H1 (cell line): ENCODE results near the gene CEACAM8. TPM values are rescaled to one million over a fixed set of nuclear protein-coding genes. Genes with fewer than 3 reads are reported as not detected.

Source experiments
- CTCF ChIA-PET: fragments of 300-600 bp; sonication (Branson Sonifier 250); formaldehyde crosslinking; loops from one replicate; lab custom pipeline; 2021; ENCODE audit not compliant: partially characterized antibody; lab: Charles Lee
- POLR2A ChIA-PET: fragments of 300-600 bp; sonication (Branson Sonifier 250); formaldehyde crosslinking; loops from one replicate; lab custom pipeline; 2021; ENCODE audit warnings: inconsistent platforms; ENCODE audit not compliant: partially characterized antibody; lab: Charles Lee
- DNase-seq, 2 experiments: peaks; one replicate each; pipeline versions ENCODE4 v3.0.0 to v3.0.0-alpha.2; 2010 to 2022; ENCODE audit warnings: low spot score in 2 of 2, low read depth in 1 of 2, mixed read lengths in 1 of 2
- FAIRE-seq: peaks from 2 replicates; lab custom pipeline; 2011; peaks lifted over from hg19 to GRCh38; lab: Jason Lieb, UNC
- H2AFZ ChIP-seq: 2 replicates; pipeline ENCODE4 v1.8.1; 2012; ENCODE audit warnings: low read length, inconsistent platforms
- H2AK5ac ChIP-seq: 2 replicates; pipeline ENCODE4 v1.6.1; 2013; ENCODE audit warnings: low read depth, low read length
- H2BK120ac ChIP-seq: replicated peaks from 2 replicates; pipeline ENCODE3; 2013; ENCODE audit warnings: low read depth, low read length, inconsistent platforms
- H2BK12ac ChIP-seq: 2 replicates; pipeline ENCODE4 v1.6.1; 2013; ENCODE audit warnings: low read depth, low read length
- H2BK15ac ChIP-seq: 2 replicates; pipeline ENCODE4 v1.6.1; 2013; ENCODE audit warnings: low read length
- H2BK20ac ChIP-seq: 2 replicates; pipeline ENCODE4 v1.6.1; 2013; ENCODE audit warnings: low read length
- H2BK5ac ChIP-seq: 2 replicates; pipeline ENCODE4 v1.6.1; 2013; ENCODE audit warnings: low read depth, low read length
- H3K14ac ChIP-seq: 2 replicates; pipeline ENCODE4 v1.6.1; 2013; ENCODE audit warnings: inconsistent platforms; ENCODE audit not compliant: insufficient read length
- H3K18ac ChIP-seq: 2 replicates; pipeline ENCODE4 v1.6.1; 2013; ENCODE audit warnings: low read length; ENCODE audit errors: extremely low read depth
- H3K23ac ChIP-seq: 2 replicates; pipeline ENCODE4 v1.6.1; 2013; ENCODE audit warnings: inconsistent platforms; ENCODE audit not compliant: insufficient read length
- H3K23me2 ChIP-seq: 2 replicates; pipeline ENCODE4 v1.6.1; 2013; ENCODE audit warnings: low read depth, low read length
- H3K27ac ChIP-seq: 2 replicates; pipeline ENCODE4 v1.6.1; 2011; ENCODE audit warnings: low read depth, low read length, inconsistent platforms
- H3K27me3 ChIP-seq, 4 experiments: replicated peaks in 1 of 4; 1 replicate in 1 of 4; 2 replicates in 3 of 4; pipeline versions ENCODE4 v1.6.1 to v1.8.1; 2011 to 2013; ENCODE audit warnings: low read length in 3 of 4, mild to moderate bottlenecking in 3 of 4, inconsistent platforms in 2 of 4, mixed read lengths in 2 of 4, moderate library complexity in 1 of 4; ENCODE audit not compliant: control insufficient read depth in 3 of 4, insufficient read depth in 3 of 4; ENCODE audit errors: extremely low read depth in 1 of 4
- H3K36me3 ChIP-seq, 4 experiments: 2 replicates each; pipeline versions ENCODE4 v1.6.1 to v1.8.1; 2011 to 2013; ENCODE audit warnings: mild to moderate bottlenecking in 4 of 4, low read length in 3 of 4, moderate library complexity in 2 of 4, control low read depth in 1 of 4, inconsistent platforms in 1 of 4; ENCODE audit not compliant: insufficient read depth in 4 of 4, control insufficient read depth in 2 of 4
- H3K4ac ChIP-seq: replicated peaks from 2 replicates; pipeline ENCODE3; 2013; ENCODE audit warnings: low read length, low read depth, mixed read lengths, inconsistent platforms; ENCODE audit not compliant: insufficient read length
- H3K4me1 ChIP-seq, 4 experiments: replicated peaks in 1 of 4; 1 replicate in 1 of 4; 2 replicates in 3 of 4; pipeline versions ENCODE4 v1.6.1 to v1.8.1; 2011 to 2013; ENCODE audit warnings: low read length in 3 of 4, inconsistent platforms in 2 of 4, mixed read lengths in 1 of 4; ENCODE audit not compliant: insufficient read depth in 4 of 4, control insufficient read depth in 3 of 4
- H3K4me2 ChIP-seq, 2 experiments: 2 replicates each; pipeline versions ENCODE4 v1.6.1 to v1.8.1; 2011 to 2013; ENCODE audit warnings: low read depth in 2 of 2, low read length in 2 of 2, control low read depth in 1 of 2, inconsistent platforms in 1 of 2, mild to moderate bottlenecking in 1 of 2; ENCODE audit not compliant: insufficient read depth in 1 of 2
- H3K4me3 ChIP-seq, 4 experiments: fragments of 200-600, 300-600 bp in 1 of 4; sonication (generic), shearing (Covaris generic), sonication (Bioruptor Twin) in 1 of 4; 2 replicates each; pipeline versions ENCODE4 v1.5.1 to v1.8.1; 2011 to 2016; ENCODE audit warnings: low read length in 4 of 4, low read depth in 3 of 4, control low read depth in 2 of 4, inconsistent platforms in 2 of 4, mild to moderate bottlenecking in 2 of 4, mixed read lengths in 1 of 4, moderate library complexity in 1 of 4; ENCODE audit not compliant: insufficient read depth in 2 of 4; ENCODE audit errors: extremely low read depth in 1 of 4
- H3K56ac ChIP-seq: replicated peaks from 2 replicates; pipeline ENCODE3; 2013; ENCODE audit warnings: low read depth, mild to moderate bottlenecking, mixed read lengths, low read length, inconsistent platforms; ENCODE audit not compliant: insufficient read length
- H3K79me1 ChIP-seq: 2 replicates; pipeline ENCODE4 v1.6.1; 2013; ENCODE audit warnings: low read depth, low read length, control low read depth
- H3K79me2 ChIP-seq, 2 experiments: 2 replicates each; pipeline versions ENCODE4 v1.6.1 to v1.8.1; 2012 to 2013; ENCODE audit warnings: low read length in 2 of 2, mild to moderate bottlenecking in 2 of 2, inconsistent platforms in 1 of 2; ENCODE audit not compliant: insufficient read depth in 2 of 2, control insufficient read depth in 1 of 2
- H3K9ac ChIP-seq, 4 experiments: replicated peaks in 1 of 4; 1 replicate in 1 of 4; 2 replicates in 3 of 4; pipeline versions ENCODE4 v1.6.1 to v1.8.1; 2011 to 2013; ENCODE audit warnings: low read depth in 3 of 4, low read length in 3 of 4, control low read depth in 2 of 4, mild to moderate bottlenecking in 2 of 4, moderate library complexity in 2 of 4, inconsistent platforms in 1 of 4; ENCODE audit errors: extremely low read depth in 1 of 4
- H3K9me3 ChIP-seq, 2 experiments: 2 replicates each; pipeline versions ENCODE4 v1.6.1 to v1.8.1; 2012 to 2013; ENCODE audit warnings: mild to moderate bottlenecking in 2 of 2, moderate library complexity in 2 of 2, control low read depth in 1 of 2, inconsistent platforms in 1 of 2, low read depth in 1 of 2, low read length in 1 of 2, mixed read lengths in 1 of 2; ENCODE audit not compliant: insufficient read depth in 2 of 2
- H4K20me1 ChIP-seq, 2 experiments: replicated peaks in 1 of 2; 2 replicates each; pipeline versions ENCODE3 to v1.8.1; 2011 to 2013; ENCODE audit warnings: inconsistent platforms in 2 of 2, low read length in 2 of 2, mild to moderate bottlenecking in 1 of 2; ENCODE audit not compliant: insufficient read depth in 2 of 2, control insufficient read depth in 1 of 2
- H4K5ac ChIP-seq: 2 replicates; pipeline ENCODE4 v1.6.1; 2013; ENCODE audit warnings: low read length, low read depth, mixed read lengths, inconsistent platforms; ENCODE audit not compliant: insufficient read length
- H4K8ac ChIP-seq: 2 replicates; pipeline ENCODE4 v1.8.0; 2013; ENCODE audit warnings: mild to moderate bottlenecking, moderate library complexity, low read length, inconsistent platforms; ENCODE audit not compliant: insufficient read depth; ENCODE audit errors: extremely low read depth
- H4K91ac ChIP-seq: replicated peaks from 2 replicates; pipeline ENCODE3; 2013; ENCODE audit warnings: low read length, mixed read lengths, inconsistent platforms; ENCODE audit not compliant: insufficient read length
- BCL11A ChIP-seq, 2 experiments: IDR thresholded peaks; one replicate each; pipeline ENCODE4 v1.6.1; 2011; ENCODE audit warnings: low read depth in 2 of 2, low read length in 2 of 2, mild to moderate bottlenecking in 2 of 2
- CBX5 ChIP-seq: fragments of 300-800, 300-1000 bp; sonication (generic); IDR thresholded peaks from 2 replicates; pipeline ENCODE4 v1.7.1; 2016; ENCODE audit warnings: antibody characterized with exemption, low read length, low read depth
- EGR1 ChIP-seq: IDR thresholded peaks from 2 replicates; pipeline ENCODE4 v1.6.1; 2011; ENCODE audit warnings: low read depth, low read length, borderline replicate concordance
- HDAC2 ChIP-seq, 2 experiments: fragments of 300-600 bp in 1 of 2; sonication (generic) in 1 of 2; IDR thresholded peaks; 2 replicates each; pipeline ENCODE4 v1.6.1; 2011 to 2012; ENCODE audit warnings: low read depth in 2 of 2, low read length in 2 of 2, mild to moderate bottlenecking in 2 of 2, moderate library complexity in 2 of 2, borderline replicate concordance in 1 of 2, inconsistent platforms in 1 of 2
- JUN ChIP-seq: IDR thresholded peaks from 2 replicates; pipeline ENCODE4 v1.6.1; 2011; ENCODE audit warnings: low read depth, mild to moderate bottlenecking, improper control_type of control experiment, low read length
- KDM1A ChIP-seq: fragments of 200-600, 300-600 bp; sonication (generic); IDR thresholded peaks from 2 replicates; pipeline ENCODE4 v1.7.1; 2016; ENCODE audit warnings: mild to moderate bottlenecking, low read length, borderline replicate concordance
- KDM4A ChIP-seq: IDR thresholded peaks from one replicate; pipeline ENCODE4 v1.7.1; 2012; ENCODE audit warnings: low read depth, mild to moderate bottlenecking, moderate library complexity, low read length, inconsistent platforms; ENCODE audit not compliant: severe bottlenecking
- NANOG ChIP-seq: IDR thresholded peaks from 2 replicates; pipeline ENCODE4 v1.6.1; 2011; ENCODE audit warnings: low read length, low read depth, mild to moderate bottlenecking, inconsistent platforms; ENCODE audit not compliant: insufficient read depth, poor library complexity, severe bottlenecking
- POLR2A ChIP-seq, 2 experiments: IDR thresholded peaks; 1 replicate in 1 of 2; 2 replicates in 1 of 2; pipeline ENCODE4 v1.6.1; 2011; ENCODE audit warnings: low read depth in 2 of 2, low read length in 2 of 2, mild to moderate bottlenecking in 2 of 2; ENCODE audit errors: control extremely low read depth in 1 of 2
- RNF2 ChIP-seq: fragments of 200-900, 300-1000 bp; sonication (generic); IDR thresholded peaks from 2 replicates; pipeline ENCODE4 v1.7.1; 2016; ENCODE audit warnings: borderline replicate concordance, low read depth, mild to moderate bottlenecking, antibody characterized with exemption, low read length; ENCODE audit not compliant: poor library complexity, severe bottlenecking; ENCODE audit errors: missing control alignments
- SIX5 ChIP-seq: IDR thresholded peaks from 2 replicates; pipeline ENCODE4 v1.6.1; 2011; ENCODE audit warnings: mild to moderate bottlenecking, low read depth, low read length
- SP1 ChIP-seq: IDR thresholded peaks from 2 replicates; pipeline ENCODE4 v1.6.1; 2011; ENCODE audit warnings: low read depth, low read length
- SRF ChIP-seq: IDR thresholded peaks from 2 replicates; pipeline ENCODE4 v1.6.1; 2011; ENCODE audit warnings: mild to moderate bottlenecking, low read depth, low read length, moderate library complexity
- TAF1 ChIP-seq: IDR thresholded peaks from 2 replicates; pipeline ENCODE4 v1.6.1; 2011; ENCODE audit warnings: mild to moderate bottlenecking, low read depth, low read length
- YY1 ChIP-seq: IDR thresholded peaks from 2 replicates; pipeline ENCODE4 v1.6.1; 2011; ENCODE audit warnings: low read depth, mild to moderate bottlenecking, low read length
- WGBS, 2 experiments: shearing (Covaris generic) in 1 of 2; methylation state at CpG; one replicate each; pipeline versions ENCODE4 v1.1.6 to v1.1.7; 2013 to 2015; ENCODE audit warnings: low lambda C conversion rate in 2 of 2, mixed read lengths in 2 of 2, inconsistent platforms in 1 of 2, low coverage in 1 of 2, missing lambda C conversion rate in 1 of 2; ENCODE audit not compliant: insufficient replicate concordance in 2 of 2, insufficient coverage in 1 of 2, insufficient read length in 1 of 2; ENCODE audit errors: extremely low coverage in 1 of 2, missing lambda C conversion rate in 1 of 2; 5-methylcytosine and 5-hydroxymethylcytosine counted together
- polyA plus RNA-seq, 7 experiments: library from polyadenylated mRNA; depleted of rRNA in 3 of 7; stranded (reverse) in 5 of 7; unstranded in 2 of 7; fragments of >200 nt in 5 of 7; fragments of 200-250 nt in 2 of 7; gene quantifications; 1 replicate in 5 of 7; 2 replicates in 1 of 7; 4 replicates in 1 of 7; pipeline versions ENCODE4 v1.2.1 to v1.2.3, GENCODE V29; 2011 to 2013; ENCODE audit warnings: missing spikeins in 2 of 7, mixed read lengths in 2 of 7
- total RNA-seq: library from RNA; stranded (reverse); fragmentation: NEBNext Ultra II Directional; extraction: Animal tissue kit (Norgen Biotek cat#: 25700); gene quantifications from 2 replicates; pipeline ENCODE4 v1.2.1, GENCODE V29; 2021

The CEACAM8 gene
- total and polyA plus RNA-seq, 2 of the 8 experiments (the other 6 are each of a cell fraction or from before 2014, with no cell fraction given): not detected

- H3K4me3 ChIP-seq: no peak overlapping the region
- H2BK20ac ChIP-seq: no peak overlapping the region
- no peaks in the 10 kb centered on the region for H3K9me3 ChIP-seq
- no peak overlapping the region for H3K23ac ChIP-seq
- H3K18ac ChIP-seq: no peak overlapping the region
- no peaks in the 10 kb centered on the region for H3K36me3 ChIP-seq
- no peaks in the 10 kb centered on the region; a peak in 1 of 7 replicates for H3K4me1 ChIP-seq
- no peak overlapping the region for H3K4me2 ChIP-seq
- ChIA-PET POLR2A (interaction anchor here (0.7 kb wide), 1 partner anchor 17 kb away, joined by 3 read pairs; no protein-coding TSS in a partner anchor), CTCF (interaction anchor here (4.5 to 6.0 kb wide), 2 partner anchors 15 to 27 kb away, joined by 14 to 19 read pairs; no protein-coding TSS in a partner anchor)
- H2BK120ac ChIP-seq: no peak overlapping the region
- no peaks in the 10 kb centered on the region for H3K79me1 ChIP-seq
- no peaks in the 10 kb centered on the region for H4K20me1 ChIP-seq
- H3K14ac ChIP-seq: no peak overlapping the region
- H3K79me2 ChIP-seq: no peaks in the 10 kb centered on the region
- H3K56ac ChIP-seq: no peak overlapping the region
- no peak overlapping the region for H3K27ac ChIP-seq
- no peaks in the 10 kb centered on the region for H3K27me3 ChIP-seq
- H2AK5ac ChIP-seq: no peak overlapping the region
- 79% methylated on average over 2 of the region's 2 CpGs; no CpG with 5 or more reads in 1 of the 2 experiments for WGBS, 2 experiments
- no peak for DNase-seq
- no peak overlapping the region for H3K4ac ChIP-seq
- no peak for FAIRE-seq
- TF ChIP-seq NANOG (no peak), EGR1 (no peak), JUN (no peak), BCL11A (IDR thresholded peaks at IDR 0.05; ENCODE audit: low read depth in 2 of 2, low read length in 2 of 2) (no peak), KDM4A (no peak), KDM1A (no peak), HDAC2 (IDR thresholded peaks at IDR 0.05; ENCODE audit: borderline replicate concordance in 1 of 2, low read depth in 2 of 2, low read length in 2 of 2) (no peak), CBX5 (no peak), SRF (no peak), SIX5 (no peak), TAF1 (no peak), RNF2 (no peak), SP1 (no peak), POLR2A (IDR thresholded peaks at IDR 0.05; ENCODE audit: control extremely low read depth in 1 of 2, low read depth in 2 of 2, low read length in 2 of 2) (no peak), YY1 (no peak)
- H3K9ac ChIP-seq: no peak overlapping the region
- H2AFZ ChIP-seq: no peak overlapping the region
- H3K23me2 ChIP-seq: no peaks in the 10 kb centered on the region
- H4K91ac ChIP-seq: no peak overlapping the region
- H2BK5ac ChIP-seq: no peak overlapping the region
- no peak overlapping the region for H2BK15ac ChIP-seq
- H4K5ac ChIP-seq: no peak overlapping the region
- H4K8ac ChIP-seq: no peak overlapping the region
- no peak overlapping the region for H2BK12ac ChIP-seq
Measured at GRCh38 chr19:42569193-42569592, 25.5 kb downstream of the CEACAM8 start.
